SK-N-SH (cell line): ENCODE results near the gene MEI1.

Source experiments
- CTCF ChIP-seq: fragments of 200-600 bp; sonication (generic); IDR thresholded peaks from 2 replicates; pipeline ENCODE4 v1.6.1; 2017; ENCODE audit warnings: antibody characterized with exemption, mild to moderate bottlenecking, moderate library complexity
- ELF1 ChIP-seq: IDR thresholded peaks from 2 replicates; pipeline ENCODE4 v1.4.0; 2012
- EZH2phosphoT487 ChIP-seq: fragments of 200-600 bp; sonication (generic); IDR thresholded peaks from 2 replicates; pipeline ENCODE4 v1.6.1; 2017; ENCODE audit warnings: low read depth, mixed run types, mild to moderate bottlenecking, antibody characterized with exemption, moderate library complexity, borderline replicate concordance
- JUND ChIP-seq: IDR thresholded peaks from 2 replicates; pipeline ENCODE4 v1.4.0; 2012
- MAX ChIP-seq: IDR thresholded peaks from 2 replicates; pipeline ENCODE4 v1.4.0; 2012; ENCODE audit warnings: low read depth
- MXI1 ChIP-seq: IDR thresholded peaks from 2 replicates; pipeline ENCODE4 v1.6.1; 2012; ENCODE audit warnings: mild to moderate bottlenecking, low read depth, low read length, improper control_type of control experiment
- POLR2AphosphoS5 ChIP-seq: IDR thresholded peaks from 2 replicates; pipeline ENCODE4 v1.6.1; 2012; ENCODE audit warnings: low read depth, low read length
- RAD21 ChIP-seq: IDR thresholded peaks from 2 replicates; pipeline ENCODE4 v1.6.1; 2012; ENCODE audit warnings: mild to moderate bottlenecking, low read length
- REST ChIP-seq: IDR thresholded peaks from 2 replicates; pipeline ENCODE4 v1.6.1; 2012; ENCODE audit warnings: mild to moderate bottlenecking, low read depth, low read length, moderate library complexity
- RXRA ChIP-seq: IDR thresholded peaks from 2 replicates; pipeline ENCODE4 v1.4.0; 2012; ENCODE audit warnings: low read depth, mild to moderate bottlenecking, borderline replicate concordance
- USF1 ChIP-seq: IDR thresholded peaks from 2 replicates; pipeline ENCODE4 v1.4.0; 2012; ENCODE audit warnings: low read depth, borderline replicate concordance
- USF2 ChIP-seq: fragments of 150-350 bp; IDR thresholded peaks from 2 replicates; pipeline ENCODE4 v1.6.1; 2017; ENCODE audit warnings: antibody characterized with exemption, low read length, low read depth, borderline replicate concordance

DNA sequence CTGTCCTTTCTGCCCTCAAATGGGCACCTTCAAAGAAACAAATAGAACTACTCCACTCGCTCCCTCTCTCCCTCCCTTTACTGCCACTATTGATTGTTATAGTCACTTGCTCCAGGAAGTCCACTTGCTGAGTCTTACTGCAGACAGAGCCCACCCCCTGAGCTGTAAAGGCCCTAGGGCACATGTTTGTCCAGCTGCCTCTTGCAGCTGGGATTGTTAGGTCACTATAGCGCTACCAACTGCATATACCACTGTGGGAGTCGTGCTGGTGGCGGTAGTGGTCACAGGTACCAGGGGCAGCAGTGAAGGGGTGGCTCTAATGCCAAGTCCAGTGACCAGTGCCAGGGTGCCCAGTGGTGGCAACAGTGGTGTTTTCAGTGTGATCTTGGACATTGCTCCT lies 129.2 kb downstream of the MEI1 start:
- TF ChIP-seq RXRA = no peak
- TF ChIP-seq CTCF = no peak
- no peak for TF ChIP-seq USF1
- TF ChIP-seq REST = no peak
- no peak for TF ChIP-seq JUND
- TF ChIP-seq POLR2AphosphoS5 = no peak
- TF ChIP-seq MAX = no peak
- no peak for TF ChIP-seq USF2
- no peak for TF ChIP-seq EZH2phosphoT487
- TF ChIP-seq MXI1 = no peak
- TF ChIP-seq RAD21 = no peak
- no peak for TF ChIP-seq ELF1
